GM19467 (cell line): ENCODE results near the gene IFI16.
A peak's percentile ranks its signal among the peaks of the same experiment; 100 is the strongest.
"Not testable (repeated sequence)": the region's sequence is repeated elsewhere in the genome, so short reads cannot be mapped to it uniquely, and the experiment has no call there.

Source experiments
- ATAC-seq: cut with Tn5 transposase; IDR thresholded peaks from one replicate; pipeline ENCODE4 v1.9.1; 2021; ENCODE audit warnings: mild to moderate bottlenecking, moderate library complexity; ENCODE audit not compliant: unreplicated experiment

IFI16 gene

GRCh38 chr1:159006210-159006807, 3.4 kb upstream of the IFI16 start:
- ATAC-seq: not testable (repeated sequence)

DNA sequence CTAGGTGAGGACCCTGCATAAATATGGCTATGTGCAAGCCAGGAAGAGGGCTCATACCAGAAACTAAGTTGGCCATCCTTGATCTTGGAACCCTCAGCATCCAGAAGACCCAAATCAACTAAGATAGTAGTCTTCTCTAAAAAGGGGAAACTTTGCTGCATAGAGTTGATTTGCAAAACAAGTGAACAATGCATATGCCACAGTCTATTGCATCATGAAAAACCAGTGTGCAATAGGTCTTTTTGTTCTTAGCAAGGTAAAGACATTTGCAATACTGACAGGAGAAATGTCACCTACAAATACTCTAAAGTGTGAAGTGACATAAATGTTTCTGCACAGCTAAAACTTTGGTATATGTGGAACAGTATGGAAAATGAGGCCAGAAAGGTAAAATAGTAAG, 2.0 kb upstream of the IFI16 start:
- no peak for ATAC-seq

DNA sequence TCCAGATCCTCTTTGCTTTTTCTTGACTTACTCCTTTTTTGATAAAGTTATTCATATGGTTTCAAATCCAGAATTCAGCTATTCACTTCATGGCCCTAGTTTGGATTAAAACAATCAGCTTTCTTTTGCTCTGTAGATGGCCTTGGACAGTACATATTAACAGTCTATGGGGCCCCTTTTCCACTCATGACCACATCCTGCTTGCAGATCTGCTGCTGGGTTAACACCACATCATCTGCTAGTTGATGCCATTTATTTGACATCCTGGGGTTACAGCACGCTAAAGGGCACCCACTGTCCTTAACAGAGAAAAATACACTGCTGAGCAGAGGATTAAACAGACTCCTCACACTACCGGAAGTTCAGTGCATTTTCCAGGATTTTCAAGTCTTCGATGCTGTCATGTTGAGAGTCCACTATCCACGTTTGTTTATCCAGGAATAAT, 941 bp upstream of the IFI16 start:
- peak; percentile 78 for ATAC-seq

- no peak for ATAC-seq
Measured at GRCh38 chr1:159009287-159009686, 420 bp upstream of the IFI16 start.

GRCh38 chr1:159010391-159010790, 684 bp downstream of the IFI16 start:
- no peak for ATAC-seq

DNA sequence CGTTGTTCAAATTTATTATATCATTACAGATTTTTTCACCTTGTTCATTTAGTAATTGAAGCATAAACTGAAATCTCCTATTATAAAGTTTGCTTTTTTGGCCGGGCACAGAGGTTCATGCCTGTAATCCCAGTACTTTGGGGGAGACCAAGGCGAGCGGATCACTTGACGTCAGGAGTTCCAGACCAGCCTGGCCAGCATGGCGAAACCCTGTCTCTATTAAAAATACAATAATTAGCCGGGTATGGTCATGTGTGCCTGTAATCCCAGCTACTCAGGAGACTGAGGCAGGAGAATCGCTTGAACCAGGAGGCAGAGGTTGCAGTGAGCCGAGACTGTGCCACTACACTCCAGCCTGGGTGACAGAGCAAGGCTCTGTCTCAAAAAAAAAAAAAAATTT, 1.3 kb downstream of the IFI16 start:
- not testable (repeated sequence) for ATAC-seq

DNA sequence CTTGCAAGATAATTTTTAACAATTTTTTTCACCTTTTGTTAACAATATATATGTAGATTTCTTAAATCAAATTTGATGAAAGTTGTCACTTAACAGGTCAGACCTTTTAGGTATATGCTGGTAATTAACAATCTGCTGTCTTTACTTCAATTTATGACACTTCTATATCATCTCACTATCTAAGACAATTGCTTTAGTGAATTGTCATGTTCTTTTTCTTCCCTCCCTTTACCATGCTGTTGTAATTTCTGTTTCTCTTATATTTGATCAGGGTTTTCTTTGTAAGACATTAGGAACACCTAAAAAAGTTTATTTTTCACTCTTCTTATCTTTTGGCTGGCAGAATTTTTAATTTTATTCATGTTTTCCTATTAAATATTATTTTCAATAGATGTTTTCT, 2.0 kb downstream of the IFI16 start:
- no peak for ATAC-seq

DNA sequence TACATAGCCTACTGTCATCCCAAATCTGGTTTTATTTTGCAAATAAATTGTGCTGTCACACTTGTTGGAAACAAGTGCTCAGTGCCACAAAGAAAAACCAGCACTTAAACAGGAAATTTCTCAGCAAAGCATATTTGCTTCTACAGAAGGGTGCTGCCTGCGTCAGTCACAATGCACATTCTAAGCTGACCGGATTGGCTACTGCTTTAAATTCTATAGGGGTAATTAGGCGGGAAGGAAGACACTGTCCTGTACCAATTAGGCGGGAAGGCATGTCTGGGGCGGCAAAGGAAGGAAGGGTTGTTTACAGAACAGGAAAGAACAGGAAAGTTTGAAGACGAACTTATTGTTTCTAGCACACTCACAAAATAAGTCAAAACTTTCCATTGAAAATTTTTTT, 2.8 kb downstream of the IFI16 start:
- ATAC-seq: peak; percentile 27

- no peak for ATAC-seq
Measured at GRCh38 chr1:159014003-159014571, 4.4 kb downstream of the IFI16 start.

DNA sequence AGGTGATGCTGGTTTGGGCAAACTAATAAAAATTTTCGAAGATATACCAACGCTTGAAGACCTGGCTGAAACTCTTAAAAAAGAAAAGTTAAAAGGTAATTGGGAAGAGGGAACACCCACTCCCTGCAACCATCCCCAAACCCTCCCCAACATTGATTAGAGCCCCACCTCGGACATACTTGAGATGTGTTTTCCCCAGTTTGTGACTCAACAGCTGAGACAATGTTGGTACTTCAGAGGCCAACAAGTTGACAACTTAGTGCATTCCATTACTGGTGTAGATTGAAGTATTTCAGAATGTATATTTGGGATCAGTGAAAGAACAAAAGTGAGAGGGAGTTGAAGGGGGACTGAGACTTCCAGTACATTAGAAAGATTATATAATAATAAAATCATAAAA, 5.1 kb downstream of the IFI16 start:
- no peak for ATAC-seq

DNA sequence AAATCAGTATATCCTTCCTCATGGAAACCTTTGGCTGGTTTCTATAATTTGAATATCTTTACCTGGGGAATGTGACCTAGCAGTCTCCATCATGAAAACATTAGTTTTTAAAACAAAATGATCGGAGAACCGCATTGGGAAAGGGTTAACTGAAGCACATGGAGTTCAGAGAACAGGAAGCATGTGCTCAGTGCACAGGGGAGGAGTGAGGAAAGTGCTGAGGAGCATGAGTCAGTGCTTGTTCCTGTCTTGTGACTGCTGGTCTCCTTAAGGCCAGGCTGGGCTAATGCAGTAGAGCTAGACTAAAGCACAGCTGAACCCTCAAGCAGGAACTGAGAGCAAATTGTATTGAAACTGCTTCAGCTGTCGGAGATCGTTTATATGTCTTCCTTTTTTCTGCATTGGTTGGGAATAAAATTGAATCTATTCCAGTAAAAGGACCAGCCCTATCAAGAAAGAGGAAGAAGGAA, 5.8 kb downstream of the IFI16 start:
- peak; percentile 89 for ATAC-seq

GRCh38 chr1:159023723-159024122, 14.0 kb downstream of the IFI16 start:
- no peak for ATAC-seq

DNA sequence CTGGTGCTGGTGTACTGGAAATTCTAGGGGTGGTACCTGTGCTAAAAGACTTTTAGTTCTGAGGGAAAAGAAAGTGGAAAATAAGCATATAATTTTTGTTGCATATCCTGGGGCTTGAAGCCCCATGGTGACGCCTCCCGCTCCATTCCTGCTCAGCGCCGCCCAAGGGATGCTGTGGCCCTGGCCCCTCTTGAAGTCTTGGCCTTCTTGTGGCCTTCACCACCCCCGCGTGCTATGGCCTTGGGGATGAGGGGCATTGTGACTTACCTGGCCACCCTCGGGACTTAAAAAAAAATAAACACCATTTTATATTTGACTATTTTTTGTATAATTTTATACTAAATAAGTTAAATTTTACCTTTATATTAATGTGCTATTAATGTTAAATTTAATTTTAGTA, 15.3 kb downstream of the IFI16 start:
- no peak for ATAC-seq

DNA sequence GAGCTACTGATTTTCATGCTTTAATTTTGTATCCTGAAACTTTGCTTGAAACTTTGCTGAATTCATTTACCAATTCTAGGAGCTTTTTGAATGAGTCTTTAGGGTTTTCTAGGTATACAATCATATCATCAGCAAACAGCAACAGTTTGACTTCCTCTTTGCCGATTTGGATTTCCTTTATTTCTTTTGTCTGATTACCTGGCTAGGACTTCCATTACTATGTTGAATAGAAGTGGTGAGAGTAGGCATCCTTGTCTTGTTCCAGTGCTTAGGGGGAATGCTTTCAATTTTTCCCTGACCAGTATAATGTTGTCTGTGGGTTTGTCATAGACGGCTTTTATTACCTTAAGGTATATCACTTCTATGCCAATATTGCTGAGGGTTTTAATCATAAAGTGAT, 17.1 kb downstream of the IFI16 start:
- not testable (repeated sequence) for ATAC-seq

DNA sequence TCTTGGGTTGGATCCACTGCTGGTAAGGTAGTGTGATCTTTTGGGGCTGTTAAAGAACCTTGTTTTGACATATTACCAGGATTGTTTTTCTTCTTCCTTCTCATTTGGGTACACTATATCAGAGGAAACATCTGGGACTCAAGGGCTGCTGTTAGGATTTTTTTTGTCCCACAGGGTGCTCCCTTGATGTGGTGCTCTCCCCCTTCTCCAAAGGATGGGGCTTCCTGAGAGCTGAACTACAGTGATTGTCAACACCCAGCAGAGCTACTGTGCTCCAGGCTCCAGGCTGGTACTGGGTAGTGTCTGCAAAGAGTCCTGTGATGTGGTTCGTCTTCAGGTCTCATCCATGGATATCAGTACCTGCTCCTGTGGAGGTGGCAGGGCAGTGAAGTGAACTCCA, 20.6 kb downstream of the IFI16 start:
- no peak for ATAC-seq

- no peak for ATAC-seq
Measured at GRCh38 chr1:159030877-159031447, 21.3 kb downstream of the IFI16 start.

DNA sequence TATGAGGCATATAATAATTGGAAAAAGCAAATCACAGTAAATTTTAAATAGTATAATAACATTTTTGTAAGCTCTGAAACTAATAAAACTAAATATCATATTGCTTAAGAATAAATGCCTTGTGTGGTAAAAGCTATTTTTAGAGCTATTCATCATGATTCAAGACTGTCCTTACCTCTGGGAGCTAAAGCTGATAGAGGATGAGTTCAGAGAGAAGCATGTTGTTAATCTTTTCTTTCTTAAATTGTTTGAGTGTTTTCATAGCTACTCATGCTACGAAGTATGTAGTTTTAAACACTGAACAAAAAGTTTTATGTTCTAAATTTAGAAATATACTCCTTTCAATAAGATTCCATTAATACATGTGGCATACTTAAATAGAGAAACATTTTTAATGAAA, 30.5 kb downstream of the IFI16 start:
- no peak for ATAC-seq

- no peak for ATAC-seq
Measured at GRCh38 chr1:159040893-159041724, 31.4 kb downstream of the IFI16 start.

GRCh38 chr1:159046486-159046885, 36.8 kb downstream of the IFI16 start:
- not testable (repeated sequence) for ATAC-seq

- no peak for ATAC-seq
Measured at GRCh38 chr1:159051436-159051835, 41.7 kb downstream of the IFI16 start.

DNA sequence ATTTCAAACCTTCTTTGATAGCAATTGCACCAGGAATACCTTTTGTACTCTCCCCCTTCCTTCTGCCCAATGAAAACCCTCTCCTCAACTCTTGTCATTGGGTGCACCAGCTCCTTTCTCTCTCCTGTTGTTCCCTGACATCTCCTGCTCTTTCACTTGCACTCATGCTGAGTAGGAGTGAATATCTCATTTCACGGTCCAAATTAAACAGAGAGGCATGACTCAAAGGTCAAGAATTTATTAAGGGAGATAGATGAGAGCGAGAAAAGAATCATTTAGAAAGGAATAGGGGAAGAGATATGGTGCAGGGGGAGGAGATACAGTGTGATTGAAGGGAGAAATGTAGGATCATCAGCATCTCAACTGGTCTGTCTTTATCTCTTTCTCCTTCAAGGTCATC, 44.7 kb downstream of the IFI16 start:
- ATAC-seq: no peak

DNA sequence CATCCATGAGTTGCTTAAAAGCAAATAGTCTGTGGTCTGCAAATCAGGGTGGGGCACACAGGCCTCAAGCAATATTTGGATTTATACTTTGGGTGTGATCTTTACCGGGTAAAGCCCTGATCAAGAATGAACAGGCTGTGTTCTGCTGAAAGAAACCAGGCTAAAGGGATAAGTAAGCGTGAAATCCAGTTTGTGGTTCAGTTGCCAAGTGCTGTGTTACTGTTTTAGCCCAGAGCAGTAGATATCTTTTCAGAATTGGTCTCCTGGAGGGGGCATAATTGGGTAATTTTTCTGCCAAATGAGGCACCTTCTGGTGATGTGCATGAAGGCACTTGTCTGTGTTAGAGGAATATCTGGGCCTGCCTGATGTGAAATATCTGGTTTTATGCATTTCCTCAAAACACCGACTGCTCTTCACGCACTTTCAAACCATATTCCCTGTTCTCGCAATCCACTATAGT, 45.5 kb downstream of the IFI16 start:
- ATAC-seq: no peak
